ENCODE results near the gene RAP1A.
"Not testable (repeated sequence)": the region's sequence is repeated elsewhere in the genome, so short reads cannot be mapped to it uniquely, and the experiment has no call there.

The RAP1A gene

DNA sequence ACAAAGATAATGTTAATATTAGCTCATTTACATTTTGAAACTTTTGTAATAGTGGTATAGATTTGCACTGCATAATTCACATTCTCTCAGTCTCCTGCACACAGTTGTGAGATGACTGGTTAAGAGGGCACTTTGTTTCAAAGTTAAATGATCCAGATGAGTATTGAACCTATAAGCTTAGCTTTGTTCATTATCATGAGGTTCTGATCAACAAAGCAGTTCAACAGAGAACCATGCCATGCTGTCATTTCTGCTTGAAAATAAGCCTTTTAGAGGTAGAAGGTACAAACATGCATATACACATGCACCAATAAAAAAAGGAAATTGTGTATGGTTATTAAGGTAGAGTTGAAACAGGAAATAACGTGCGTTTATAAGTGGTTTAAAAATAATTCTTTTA is 4.8 kb downstream of the RAP1A start:
- in situ Hi-C loops (cut with HindIII; ENCODE audit: low sequenced_read_pairs), result no loop called here
- no peak overlapping the region for H3K4me3 ChIP-seq (ENCODE audit: low read depth, low read length)
- no peak for DNase-seq (ENCODE audit: low read depth, low spot score)
- TF ChIP-seq CTCF (IDR thresholded peaks at IDR 0.05; ENCODE audit: low read depth, low read length), result no peak

DNA sequence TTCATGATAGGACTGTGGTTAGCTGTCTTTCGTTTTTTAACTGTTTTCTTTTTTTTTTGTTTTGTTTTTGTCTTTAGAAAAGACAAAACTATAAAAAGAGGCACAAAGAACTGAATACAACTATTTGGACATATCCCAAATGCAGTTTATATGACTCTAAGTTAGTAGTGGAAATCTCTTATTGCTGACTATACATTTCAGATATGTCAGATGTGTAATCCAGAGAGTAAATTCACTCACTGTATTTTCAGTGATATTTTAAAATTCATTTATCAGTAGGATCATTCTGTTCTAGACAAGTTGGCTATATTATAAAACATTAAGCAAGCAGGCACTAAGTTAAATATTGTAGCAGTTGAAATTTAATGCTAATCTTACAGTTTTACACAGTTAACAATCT is 5.7 kb downstream of the RAP1A start:
- in situ Hi-C loops (cut with HindIII; ENCODE audit: low sequenced_read_pairs), result no loop called here
- no peak overlapping the region for H3K4me3 ChIP-seq (ENCODE audit: low read depth, low read length)
- TF ChIP-seq CTCF (IDR thresholded peaks at IDR 0.05; ENCODE audit: low read depth, low read length), result no peak
- DNase-seq (ENCODE audit: low read depth, low spot score), result no peak

GRCh38 chr1:111628153-111628552 is 8.6 kb downstream of the RAP1A start:
- no peak for TF ChIP-seq CTCF (IDR thresholded peaks at IDR 0.05; ENCODE audit: low read depth, low read length)
- DNase-seq (ENCODE audit: low read depth, low spot score), result peak; percentile 6
- in situ Hi-C loops (cut with HindIII; ENCODE audit: low sequenced_read_pairs), result no loop called here
- H3K4me3 ChIP-seq (ENCODE audit: low read depth, low read length), result no peak overlapping the region

DNA sequence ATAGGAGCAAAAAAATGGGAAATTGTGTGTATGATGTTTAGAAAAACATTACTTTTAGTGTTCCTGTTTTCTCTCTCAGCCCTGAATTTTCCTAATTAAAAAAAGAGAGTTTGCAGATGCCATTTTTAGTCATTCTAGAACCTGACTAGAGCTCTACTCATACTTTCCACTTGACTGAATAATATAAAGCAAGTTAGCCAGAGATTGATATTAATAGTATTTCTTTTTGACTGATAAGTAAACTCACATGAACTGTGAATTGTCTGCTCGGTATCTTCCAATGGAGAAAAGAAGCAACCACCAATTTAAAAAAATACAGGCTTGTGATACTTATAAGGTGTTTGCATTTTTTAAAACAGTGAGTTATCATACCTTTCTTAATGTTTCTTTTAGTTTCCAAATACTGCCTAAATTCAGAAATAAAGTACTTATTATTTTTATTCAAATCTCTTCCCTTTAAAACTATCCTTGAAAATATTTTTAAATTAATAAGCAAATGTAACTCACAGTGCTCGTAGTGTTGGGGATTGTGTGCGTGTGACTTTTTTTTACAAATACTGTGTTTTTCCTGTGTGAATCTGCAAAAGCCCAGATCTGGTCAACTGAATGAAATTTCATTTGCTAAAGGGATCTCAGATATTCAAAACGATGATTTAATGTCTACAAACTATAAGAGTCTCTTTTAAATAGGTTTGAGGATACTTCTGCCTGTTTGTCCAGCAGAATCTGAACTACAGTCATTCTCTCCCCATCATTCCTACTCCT is 9.8 kb downstream of the RAP1A start:
- no peak for DNase-seq (ENCODE audit: low read depth, low spot score)
- in situ Hi-C loops (cut with HindIII; ENCODE audit: low sequenced_read_pairs), result no loop called here
- no peak overlapping the region for H3K4me3 ChIP-seq (ENCODE audit: low read depth, low read length)
- TF ChIP-seq CTCF (IDR thresholded peaks at IDR 0.05; ENCODE audit: low read depth, low read length), result no peak

GRCh38 chr1:111630567-111630966 is 11.0 kb downstream of the RAP1A start:
- no peak for DNase-seq (ENCODE audit: low read depth, low spot score)
- no peak overlapping the region for H3K4me3 ChIP-seq (ENCODE audit: low read depth, low read length)
- no peak for TF ChIP-seq CTCF (IDR thresholded peaks at IDR 0.05; ENCODE audit: low read depth, low read length)
- in situ Hi-C loops (cut with HindIII; ENCODE audit: low sequenced_read_pairs), result no loop called here

DNA sequence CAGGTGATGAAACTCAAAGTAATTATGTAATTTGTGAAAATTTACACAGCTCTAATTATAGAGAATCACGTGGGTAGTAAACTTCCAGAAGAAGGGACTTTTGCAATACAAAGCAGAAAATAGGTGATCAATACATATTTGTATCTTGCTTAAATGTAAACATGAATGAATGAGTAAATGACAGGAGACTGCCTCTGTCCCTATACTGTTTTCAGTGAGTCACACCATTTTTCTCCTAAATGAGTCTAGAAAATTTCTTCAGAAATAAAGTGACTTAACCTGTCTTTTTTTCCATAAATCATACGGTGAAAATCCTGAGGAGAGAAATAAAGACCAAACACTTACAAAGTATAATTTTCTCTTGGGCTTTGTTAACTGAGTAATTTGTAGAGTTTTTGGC is 11.9 kb downstream of the RAP1A start:
- no peak for TF ChIP-seq CTCF (IDR thresholded peaks at IDR 0.05; ENCODE audit: low read depth, low read length)
- in situ Hi-C loops (cut with HindIII; ENCODE audit: low sequenced_read_pairs), result no loop called here
- H3K4me3 ChIP-seq (ENCODE audit: low read depth, low read length), result no peak overlapping the region
- no peak for DNase-seq (ENCODE audit: low read depth, low spot score)

- DNase-seq (ENCODE audit: low read depth, low spot score); H3K4me3 ChIP-seq (ENCODE audit: low read depth, low read length); in situ Hi-C loops (cut with HindIII; ENCODE audit: low sequenced_read_pairs): not testable (repeated sequence)
Measured at GRCh38 chr1:111632771-111633170, 13.2 kb downstream of the RAP1A start.
